GM12865 (cell line): ENCODE results near the gene TMSB4X.
A peak's percentile ranks its signal among the peaks of the same experiment; 100 is the strongest.

Experiments
- DNase-seq: peaks from one replicate; pipeline ENCODE4 v3.0.0; 2010; ENCODE audit warnings: low read depth
- H3K4me3 ChIP-seq: 2 replicates; pipeline ENCODE4 v1.5.1; 2011; ENCODE audit warnings: mild to moderate bottlenecking, low read depth, low read length, control low read depth
- TF ChIP-seq, protein P1 (sequence below): IDR thresholded peaks from 2 replicates; pipeline ENCODE4 v1.5.1; 2011; ENCODE audit warnings: low read length, control low read depth, low read depth, inconsistent platforms; ENCODE audit not compliant: insufficient read depth; ENCODE audit errors: missing control alignments

The TMSB4X gene

DNA sequence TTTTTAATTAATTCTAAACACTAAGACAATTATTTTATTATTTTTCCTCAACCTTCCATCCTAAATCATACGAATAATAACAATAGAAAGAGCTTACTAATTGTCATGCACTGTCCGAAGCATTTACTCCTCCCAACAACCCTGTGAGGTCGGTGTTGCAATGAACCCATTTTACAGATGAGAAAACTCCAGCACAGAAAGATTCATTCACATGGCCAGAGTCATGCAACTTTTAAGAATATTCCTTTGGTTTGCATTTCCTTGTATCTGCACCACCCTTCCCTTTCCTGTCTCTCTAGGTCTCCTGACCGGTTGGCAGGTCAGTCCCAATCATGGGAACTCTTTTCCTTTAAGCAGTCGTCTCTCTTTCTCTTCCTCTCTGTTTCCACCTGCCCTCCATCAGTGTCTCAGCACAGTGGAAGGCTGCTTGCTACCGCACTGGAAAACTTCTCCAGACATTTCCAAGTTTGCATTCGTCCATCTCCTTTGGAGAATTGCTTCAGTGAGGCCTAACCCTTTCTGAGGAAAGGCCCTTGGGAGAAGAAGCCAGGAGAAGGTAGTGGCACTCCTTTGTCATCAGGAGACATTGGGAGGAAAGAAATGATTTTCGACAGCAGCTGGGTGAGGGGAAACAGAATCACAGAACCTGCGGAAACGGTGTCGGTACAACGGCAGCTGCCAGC, 1.9 kb upstream of the TMSB4X start:
- TF ChIP-seq, protein P1, sequence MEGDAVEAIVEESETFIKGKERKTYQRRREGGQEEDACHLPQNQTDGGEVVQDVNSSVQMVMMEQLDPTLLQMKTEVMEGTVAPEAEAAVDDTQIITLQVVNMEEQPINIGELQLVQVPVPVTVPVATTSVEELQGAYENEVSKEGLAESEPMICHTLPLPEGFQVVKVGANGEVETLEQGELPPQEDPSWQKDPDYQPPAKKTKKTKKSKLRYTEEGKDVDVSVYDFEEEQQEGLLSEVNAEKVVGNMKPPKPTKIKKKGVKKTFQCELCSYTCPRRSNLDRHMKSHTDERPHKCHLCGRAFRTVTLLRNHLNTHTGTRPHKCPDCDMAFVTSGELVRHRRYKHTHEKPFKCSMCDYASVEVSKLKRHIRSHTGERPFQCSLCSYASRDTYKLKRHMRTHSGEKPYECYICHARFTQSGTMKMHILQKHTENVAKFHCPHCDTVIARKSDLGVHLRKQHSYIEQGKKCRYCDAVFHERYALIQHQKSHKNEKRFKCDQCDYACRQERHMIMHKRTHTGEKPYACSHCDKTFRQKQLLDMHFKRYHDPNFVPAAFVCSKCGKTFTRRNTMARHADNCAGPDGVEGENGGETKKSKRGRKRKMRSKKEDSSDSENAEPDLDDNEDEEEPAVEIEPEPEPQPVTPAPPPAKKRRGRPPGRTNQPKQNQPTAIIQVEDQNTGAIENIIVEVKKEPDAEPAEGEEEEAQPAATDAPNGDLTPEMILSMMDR, result no peak
- no peak for DNase-seq
- H3K4me3 ChIP-seq, result peak overlapping the region; percentile 59

DNA sequence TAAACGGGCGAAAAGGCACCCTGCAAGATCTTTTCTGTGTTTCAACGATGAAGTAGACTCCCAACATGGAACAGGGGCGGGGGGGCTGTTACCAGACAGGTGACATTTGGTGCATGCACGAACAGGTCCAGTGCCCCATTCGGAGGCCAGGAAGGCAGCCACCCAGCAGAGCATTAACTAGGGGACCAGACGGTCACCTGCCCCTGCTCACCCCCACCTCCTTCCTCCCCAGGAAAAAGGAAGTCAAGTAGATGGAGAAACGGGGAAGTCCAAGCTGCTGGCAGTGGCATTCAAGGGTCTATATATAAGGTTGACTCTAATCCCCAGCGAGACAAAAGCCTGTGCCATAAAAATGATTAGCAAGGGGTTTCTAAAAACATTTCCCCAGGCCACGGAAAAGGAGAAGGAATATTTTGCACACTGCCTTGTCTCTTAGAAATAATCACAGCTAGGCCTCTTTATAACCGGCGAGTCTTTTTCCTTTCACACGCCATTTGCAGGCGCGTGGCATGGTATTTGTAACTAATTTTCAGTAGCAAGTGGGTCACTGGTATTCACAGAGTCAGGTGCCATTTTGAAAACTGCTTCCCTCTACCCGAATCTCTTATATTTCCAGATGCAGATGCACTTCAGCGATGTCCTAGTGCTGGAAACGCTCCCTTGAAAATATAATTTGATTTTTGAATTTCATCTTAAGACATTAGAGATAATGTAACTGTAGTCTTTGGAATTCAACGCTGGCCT, 1.2 kb upstream of the TMSB4X start:
- TF ChIP-seq, protein P1, result no peak
- peak; percentile 77 for DNase-seq
- peak overlapping the region; percentile 59 for H3K4me3 ChIP-seq

DNA sequence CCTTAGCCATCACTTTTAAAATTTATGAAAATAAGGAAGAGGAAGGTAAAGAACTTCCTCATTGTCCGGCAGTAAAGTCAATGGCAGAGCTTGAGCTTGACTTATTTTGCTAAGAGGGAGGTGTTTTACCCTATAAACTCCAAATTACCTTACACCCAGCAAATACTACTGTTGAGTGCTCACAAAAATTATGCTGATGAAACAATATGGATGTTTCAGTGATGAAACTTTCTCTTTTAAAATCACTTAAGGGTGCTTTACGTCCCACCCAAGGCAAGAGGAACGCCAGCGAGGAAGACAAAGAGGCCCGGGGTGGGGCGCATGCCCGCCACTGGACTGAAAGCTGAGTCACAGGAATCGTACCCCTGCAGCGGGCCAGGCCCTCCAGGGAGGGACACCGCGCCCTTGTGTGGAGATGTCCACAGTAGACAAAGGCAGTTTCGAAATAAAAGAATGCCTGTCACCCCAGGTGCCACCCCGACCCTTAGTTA, 560 bp upstream of the TMSB4X start:
- DNase-seq, result peak; percentile 68
- TF ChIP-seq, protein P1, result no peak
- H3K4me3 ChIP-seq, result peak overlapping the region; percentile 59

DNA sequence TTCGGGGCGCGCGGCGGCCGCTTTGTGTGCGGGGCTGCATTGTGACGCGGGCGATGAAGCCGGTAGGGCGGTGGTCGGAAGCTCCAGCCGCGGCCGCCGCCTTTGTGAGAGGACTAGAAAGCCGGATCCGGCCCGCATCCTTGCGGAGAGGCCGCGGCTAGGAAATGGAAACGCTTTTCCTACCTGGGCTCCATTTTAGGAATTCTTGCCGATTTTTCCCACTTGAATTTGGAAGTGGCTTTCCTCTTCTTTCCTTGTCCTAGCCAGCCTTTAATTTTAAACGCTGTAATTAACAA, 708 bp downstream of the TMSB4X start:
- no peak for DNase-seq
- TF ChIP-seq, protein P1, result no peak
- H3K4me3 ChIP-seq, result peak overlapping the region; percentile 90

DNA sequence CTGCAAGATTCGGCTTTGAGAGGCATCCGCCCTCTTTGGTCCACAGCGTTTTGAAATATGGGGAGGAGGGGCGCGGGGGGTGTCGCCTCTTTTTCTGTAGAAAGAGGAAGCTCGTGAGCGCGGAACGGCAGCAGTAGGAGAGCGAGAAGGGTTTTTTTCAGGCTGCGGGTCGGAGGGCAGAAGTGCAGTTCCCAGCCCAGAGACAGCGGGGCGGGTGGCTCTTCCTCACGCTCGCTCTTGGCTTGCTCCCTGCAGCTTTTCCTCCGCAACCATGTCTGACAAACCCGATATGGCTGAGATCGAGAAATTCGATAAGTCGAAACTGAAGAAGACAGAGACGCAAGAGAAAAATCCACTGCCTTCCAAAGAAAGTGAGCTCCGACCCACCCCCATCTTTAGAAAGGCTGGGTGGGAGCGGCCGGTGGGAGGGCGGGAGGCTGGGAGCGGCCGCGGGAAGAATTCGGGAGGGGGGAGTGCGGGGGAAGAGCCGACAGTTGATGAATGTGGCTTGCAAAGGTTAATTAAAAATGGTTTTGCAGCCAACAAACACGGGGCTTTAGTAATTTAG, 1.2 kb downstream of the TMSB4X start:
- peak overlapping the region; percentile 90 for H3K4me3 ChIP-seq
- TF ChIP-seq, protein P1, result no peak
- peak; percentile 65 for DNase-seq

DNA sequence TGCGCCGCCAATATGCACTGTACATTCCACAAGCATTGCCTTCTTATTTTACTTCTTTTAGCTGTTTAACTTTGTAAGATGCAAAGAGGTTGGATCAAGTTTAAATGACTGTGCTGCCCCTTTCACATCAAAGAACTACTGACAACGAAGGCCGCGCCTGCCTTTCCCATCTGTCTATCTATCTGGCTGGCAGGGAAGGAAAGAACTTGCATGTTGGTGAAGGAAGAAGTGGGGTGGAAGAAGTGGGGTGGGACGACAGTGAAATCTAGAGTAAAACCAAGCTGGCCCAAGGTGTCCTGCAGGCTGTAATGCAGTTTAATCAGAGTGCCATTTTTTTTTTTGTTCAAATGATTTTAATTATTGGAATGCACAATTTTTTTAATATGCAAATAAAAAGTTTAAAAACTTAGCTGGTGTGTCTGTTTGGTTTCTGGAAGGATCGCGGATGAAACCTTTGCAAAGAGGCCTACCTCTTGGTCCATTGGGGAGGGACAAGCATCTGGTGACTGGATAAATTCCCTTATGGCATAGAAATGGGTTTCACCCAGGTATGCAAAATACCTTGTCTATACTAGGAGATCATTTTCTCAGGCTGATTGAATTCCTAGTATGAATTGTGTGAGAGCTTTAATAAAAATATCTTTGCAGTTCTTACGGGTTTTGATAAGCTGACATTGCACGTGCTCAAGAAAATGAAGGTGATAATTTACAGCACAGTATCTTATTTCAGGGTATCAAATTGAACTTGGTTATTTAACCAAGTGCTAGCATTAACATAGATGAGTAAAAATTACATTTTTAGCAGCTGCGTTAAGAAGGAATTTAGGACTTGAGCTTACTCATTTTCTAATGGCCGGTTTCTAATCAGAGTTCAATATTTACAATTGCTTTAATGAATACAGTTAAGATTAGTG, 2.2 kb downstream of the TMSB4X start:
- peak; percentile 64 for DNase-seq
- H3K4me3 ChIP-seq, result peak overlapping the region; percentile 90
